B cell (primary cell): ENCODE results near the gene GSTA5. TPM values are rescaled to one million over a fixed set of nuclear protein-coding genes. Genes with fewer than 3 reads are reported as not detected.

Source experiments
- ATAC-seq: fragments of 200-7000 bp; cut with Tn5 transposase; one replicate; pipeline ENCODE4 v1.10.0; 2021; ENCODE audit warnings: low read depth, mild to moderate bottlenecking, moderate number of reproducible peaks, moderate library complexity
- CTCF ChIA-PET: fragments of 350-600 bp; sonication (Branson Sonifier 250); formaldehyde crosslinking; loops from one replicate; lab custom pipeline; 2021; ENCODE audit warnings: antibody characterized with exemption, inconsistent platforms; lab: Charles Lee
- POLR2A ChIA-PET: fragments of 350-600 bp; sonication (Branson Sonifier 250); formaldehyde crosslinking; loops from one replicate; lab custom pipeline; 2021; ENCODE audit warnings: antibody characterized with exemption; lab: Charles Lee
- DNase-seq: peaks from one replicate; pipeline ENCODE4 v3.0.0; 2013
- H2AFZ ChIP-seq: 2 replicates; pipeline ENCODE4 v1.6.1; 2012; ENCODE audit warnings: mild to moderate bottlenecking, low read depth, low read length; ENCODE audit not compliant: insufficient read depth, poor library complexity, severe bottlenecking
- H3K27ac ChIP-seq, 2 donors: 1 replicate in 1 of 2; 2 replicates in 1 of 2; pipeline ENCODE4 v1.5.1; 2012 to 2013; ENCODE audit warnings: low read length in 2 of 2, mild to moderate bottlenecking in 2 of 2, moderate library complexity in 1 of 2
- H3K27me3 ChIP-seq, 4 experiments: fragments of 200-600 bp in 1 of 4; sonication (generic) in 1 of 4; replicated peaks in 1 of 4; 1 replicate in 2 of 4; 2 replicates in 2 of 4; pipeline versions ENCODE4 v1.6.1 to v1.7.0; 2013 to 2016; ENCODE audit warnings: low read length in 3 of 4, mild to moderate bottlenecking in 2 of 4, mixed read lengths in 1 of 4, moderate library complexity in 1 of 4; ENCODE audit not compliant: insufficient read depth in 4 of 4, control insufficient read depth in 3 of 4; ENCODE audit errors: control extremely low read depth in 1 of 4
- H3K36me3 ChIP-seq, 2 experiments: replicated peaks in 1 of 2; 1 replicate in 1 of 2; 2 replicates in 1 of 2; pipeline versions ENCODE4 v1.6.1 to v1.7.1; 2013; ENCODE audit warnings: low read length in 1 of 2; ENCODE audit not compliant: insufficient read depth in 2 of 2, control insufficient read depth in 1 of 2; ENCODE audit errors: control extremely low read depth in 1 of 2, extremely low read depth in 1 of 2
- H3K4me1 ChIP-seq, 2 donors: fragments of 200-600 bp in 1 of 2; sonication (generic) in 1 of 2; 1 replicate in 1 of 2; 2 replicates in 1 of 2; pipeline versions ENCODE4 v1.5.1 to v1.6.1; 2013 to 2017; ENCODE audit warnings: low read length in 2 of 2; ENCODE audit not compliant: control insufficient read depth in 2 of 2, insufficient read depth in 2 of 2
- H3K4me2 ChIP-seq: replicated peaks from 2 replicates; pipeline ENCODE3; 2012; ENCODE audit warnings: mild to moderate bottlenecking, low read depth, low read length; ENCODE audit not compliant: poor library complexity, severe bottlenecking
- H3K4me3 ChIP-seq, 5 experiments: fragments of 200-600 bp in 1 of 5; sonication (generic) in 1 of 5; 1 replicate in 3 of 5; 2 replicates in 2 of 5; pipeline versions ENCODE4 v1.5.1 to v1.7.0; 2011 to 2016; ENCODE audit warnings: low read length in 4 of 5, mild to moderate bottlenecking in 4 of 5, low read depth in 2 of 5, control low read depth in 1 of 5, moderate library complexity in 1 of 5; ENCODE audit not compliant: insufficient read depth in 1 of 5; ENCODE audit errors: control extremely low read depth in 1 of 5, extremely low read depth in 1 of 5
- H3K79me2 ChIP-seq: fragments of 200-600 bp; sonication (generic); one replicate; pipeline ENCODE4 v1.6.0; 2016; ENCODE audit warnings: low read length; ENCODE audit not compliant: control insufficient read depth, insufficient read depth
- H3K9ac ChIP-seq: fragments of 200-600 bp; sonication (generic); 2 replicates; pipeline ENCODE4 v1.6.1; 2017; ENCODE audit warnings: mild to moderate bottlenecking, low read length, moderate library complexity
- H3K9me3 ChIP-seq, 3 donors: one replicate each; pipeline versions ENCODE4 v1.6.1 to v1.7.1; 2013; ENCODE audit warnings: low read length in 2 of 3; ENCODE audit not compliant: control insufficient read depth in 2 of 3, insufficient read depth in 1 of 3; ENCODE audit errors: control extremely low read depth in 1 of 3
- H4K20me1 ChIP-seq: 2 replicates; pipeline ENCODE4 v1.6.0; 2012; ENCODE audit warnings: mild to moderate bottlenecking, low read length; ENCODE audit not compliant: insufficient read depth, control insufficient read depth, poor library complexity, severe bottlenecking
- H3K27ac Mint-ChIP-seq: one replicate; pipeline ENCODE4 v1.8.0; 2021; ENCODE audit warnings: mixed read lengths
- H3K27me3 Mint-ChIP-seq: one replicate; pipeline ENCODE4 v1.8.0; 2021; ENCODE audit warnings: mixed read lengths
- H3K4me1 Mint-ChIP-seq: one replicate; pipeline ENCODE4 v1.8.0; 2021; ENCODE audit warnings: mixed read lengths
- H3K4me3 Mint-ChIP-seq: one replicate; pipeline ENCODE4 v1.8.0; 2021; ENCODE audit warnings: mixed read lengths
- H3K9me3 Mint-ChIP-seq: one replicate; pipeline ENCODE4 v1.8.0; 2022; ENCODE audit warnings: mixed read lengths; ENCODE audit not compliant: insufficient read depth
- EZH2 ChIP-seq: IDR thresholded peaks from 2 replicates; pipeline ENCODE4 v1.6.1; 2012; ENCODE audit warnings: borderline replicate concordance, low read depth, mild to moderate bottlenecking, moderate library complexity, low read length; ENCODE audit not compliant: insufficient read depth, poor library complexity, severe bottlenecking
- WGBS: methylation state at CpG from one replicate; pipeline ENCODE4 v1.1.5; 2013; ENCODE audit warnings: missing lambda C conversion rate; ENCODE audit not compliant: insufficient coverage; 5-methylcytosine and 5-hydroxymethylcytosine counted together
- intact Hi-C: fragments of 100-400 bp; cut with micrococcal nuclease; formaldehyde crosslinking; loops from one replicate; pipeline ENCODE4 v1.10.0; 2022
- polyA plus RNA-seq: library from polyadenylated mRNA; depleted of rRNA; stranded (reverse); fragments of >200 nt; gene quantifications from 2 replicates; pipeline ENCODE4 v1.2.3, GENCODE V29; 2012
- total RNA-seq, 2 donors: library from RNA; stranded (reverse); fragments of 120-200 nt in 1 of 2; gene quantifications; 1 replicate in 1 of 2; 2 replicates in 1 of 2; pipeline versions ENCODE4 v1.2.3 to v1.2.4, GENCODE V29; 2013 to 2022
- TF ChIP-seq, protein P1 (sequence below): fragments of 200-600 bp; IDR thresholded peaks from one replicate; pipeline ENCODE4 v1.8.0; 2022; ENCODE audit warnings: antibody characterized with exemption, mild to moderate bottlenecking

GSTA5 gene
- total and polyA plus RNA-seq, 2 donors (not counting 1 experiment from before 2014, with no cell fraction given), result not detected

DNA sequence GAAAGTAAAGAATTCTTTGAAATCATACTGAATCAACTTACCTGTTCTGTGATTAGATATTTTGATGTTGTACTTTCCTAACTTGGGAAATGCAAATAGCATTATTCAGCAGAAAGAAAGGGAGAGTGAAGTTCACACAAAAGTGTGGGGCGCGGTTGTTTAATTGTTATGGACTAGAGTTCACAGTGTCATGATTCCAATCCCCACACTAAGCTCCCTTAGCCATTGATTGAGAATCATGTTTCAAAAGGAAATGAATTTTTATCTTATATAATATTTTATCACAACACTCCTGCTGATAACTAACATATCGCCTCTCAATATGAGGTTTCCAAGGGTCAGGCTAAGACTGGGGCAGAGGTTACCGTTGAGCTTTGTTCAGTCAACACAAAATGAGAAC is 3.0 kb upstream of the GSTA5 start:
- H3K9ac ChIP-seq, result no peak overlapping the region
- no peaks in the 10 kb centered on the region for H3K36me3 ChIP-seq
- H3K9me3 Mint-ChIP-seq, result no peaks in the 10 kb centered on the region
- H3K27me3 ChIP-seq, result peaks cover 0 to 10% (median 2%) of the 10 kb centered on the region in 4 experiments
- H2AFZ ChIP-seq, result no peak overlapping the region
- H3K4me3 ChIP-seq, result no peak overlapping the region
- no peak overlapping the region for H3K4me2 ChIP-seq
- TF ChIP-seq EZH2, result no peak
- TF ChIP-seq, protein P1, sequence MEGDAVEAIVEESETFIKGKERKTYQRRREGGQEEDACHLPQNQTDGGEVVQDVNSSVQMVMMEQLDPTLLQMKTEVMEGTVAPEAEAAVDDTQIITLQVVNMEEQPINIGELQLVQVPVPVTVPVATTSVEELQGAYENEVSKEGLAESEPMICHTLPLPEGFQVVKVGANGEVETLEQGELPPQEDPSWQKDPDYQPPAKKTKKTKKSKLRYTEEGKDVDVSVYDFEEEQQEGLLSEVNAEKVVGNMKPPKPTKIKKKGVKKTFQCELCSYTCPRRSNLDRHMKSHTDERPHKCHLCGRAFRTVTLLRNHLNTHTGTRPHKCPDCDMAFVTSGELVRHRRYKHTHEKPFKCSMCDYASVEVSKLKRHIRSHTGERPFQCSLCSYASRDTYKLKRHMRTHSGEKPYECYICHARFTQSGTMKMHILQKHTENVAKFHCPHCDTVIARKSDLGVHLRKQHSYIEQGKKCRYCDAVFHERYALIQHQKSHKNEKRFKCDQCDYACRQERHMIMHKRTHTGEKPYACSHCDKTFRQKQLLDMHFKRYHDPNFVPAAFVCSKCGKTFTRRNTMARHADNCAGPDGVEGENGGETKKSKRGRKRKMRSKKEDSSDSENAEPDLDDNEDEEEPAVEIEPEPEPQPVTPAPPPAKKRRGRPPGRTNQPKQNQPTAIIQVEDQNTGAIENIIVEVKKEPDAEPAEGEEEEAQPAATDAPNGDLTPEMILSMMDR, result no peak
- WGBS, result 92% methylated on average over 2 of the region's 4 CpGs
- no peaks in the 10 kb centered on the region for H4K20me1 ChIP-seq
- no peaks in the 10 kb centered on the region for H3K79me2 ChIP-seq
- H3K4me1 ChIP-seq, result no peaks in the 10 kb centered on the region
- no peak overlapping the region for H3K27ac Mint-ChIP-seq
- intact Hi-C loops, result no loop called here
- ATAC-seq (no peak), DNase-seq (no peak)
- no peak overlapping the region for H3K27ac ChIP-seq
- CTCF ChIA-PET, result no interaction called here
- no peaks in the 10 kb centered on the region for H3K9me3 ChIP-seq
- no peaks in the 10 kb centered on the region for H3K4me1 Mint-ChIP-seq
- peaks cover 22% of the 10 kb centered on the region for H3K27me3 Mint-ChIP-seq
- POLR2A ChIA-PET, result no interaction called here
- H3K4me3 Mint-ChIP-seq, result no peak overlapping the region

DNA sequence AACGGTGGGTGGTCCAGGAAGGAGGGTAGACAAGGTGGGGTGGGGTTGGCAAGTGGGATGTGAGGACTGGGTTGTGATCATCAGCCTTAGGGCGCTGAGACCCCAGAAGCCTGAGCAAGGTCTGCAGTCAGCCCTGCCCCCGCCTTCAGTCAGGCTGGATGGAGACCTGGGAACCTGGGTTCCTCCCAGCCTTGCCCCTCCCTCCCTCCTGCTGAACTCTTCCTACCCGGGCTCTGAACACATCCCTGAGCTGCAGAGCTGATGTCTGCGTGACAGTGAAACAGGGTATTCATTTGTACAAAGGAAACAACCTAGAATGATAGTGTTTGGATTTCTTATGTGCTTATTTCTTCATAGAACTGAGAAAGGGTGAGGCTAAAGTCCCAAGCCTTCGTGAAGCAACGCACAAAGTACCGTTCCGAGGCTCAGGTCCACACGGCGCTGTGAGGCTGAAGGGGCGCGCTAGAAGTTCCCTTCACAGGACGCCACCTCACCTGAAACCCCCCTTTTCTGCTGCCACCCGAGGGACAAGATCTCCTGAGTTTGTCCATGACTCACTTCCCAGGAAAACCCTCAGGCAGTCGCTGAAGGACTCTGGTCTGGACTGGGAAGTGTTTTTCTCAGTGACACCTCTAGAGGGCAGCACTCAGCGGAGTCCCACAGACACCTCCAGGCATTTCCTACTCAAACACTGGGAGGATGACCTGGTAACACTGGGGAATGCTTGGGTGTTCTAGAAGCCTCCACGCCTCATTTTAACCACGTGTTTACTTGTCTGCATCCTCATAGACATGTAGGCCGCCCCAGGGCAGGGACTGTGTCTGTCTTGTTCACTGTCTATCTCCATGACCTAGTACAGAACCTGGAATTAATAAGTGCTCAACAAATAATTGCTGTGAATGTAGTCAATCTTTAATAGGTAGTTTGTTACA is 1.2 kb downstream of the GSTA5 start:
- peaks cover 48% of the 10 kb centered on the region for H3K27me3 Mint-ChIP-seq
- Histone ChIP-seq H3K9ac (no peak overlapping the region), H3K27me3 (peaks cover 0 to 7% (median 1%) of the 10 kb centered on the region in 4 experiments), H4K20me1 (no peaks in the 10 kb centered on the region), H3K79me2 (no peaks in the 10 kb centered on the region), H3K4me3 (no peak overlapping the region), H3K9me3 (no peaks in the 10 kb centered on the region), H2AFZ (no peak overlapping the region), H3K27ac (no peak overlapping the region), H3K4me2 (no peak overlapping the region), H3K36me3 (no peaks in the 10 kb centered on the region), H3K4me1 (no peaks in the 10 kb centered on the region)
- no peaks in the 10 kb centered on the region for H3K9me3 Mint-ChIP-seq
- intact Hi-C loops, result no loop called here
- no peak overlapping the region for H3K27ac Mint-ChIP-seq
- TF ChIP-seq, protein P1, result peak; percentile 75
- TF ChIP-seq EZH2, result no peak
- no peak overlapping the region for H3K4me3 Mint-ChIP-seq
- ChIA-PET CTCF (interaction anchor here (0.8 to 1.3 kb wide), 2 partner anchors 43 to 645 kb away, joined by 3 read pairs; no protein-coding TSS in a partner anchor), POLR2A (no interaction called here)
- peak; percentile 54 for DNase-seq
- 64% methylated on average over 8 of the region's 20 CpGs for WGBS
- no peaks in the 10 kb centered on the region for H3K4me1 Mint-ChIP-seq
- no peak for ATAC-seq
